ENCODE measurements around the gene ZMYND8. TPM values are rescaled to one million over a fixed set of nuclear protein-coding genes. Genes with fewer than 3 reads are reported as not detected.

The ZMYND8 gene
- polyA plus RNA-seq, 3 donors: 1.4 to 13.8 (median 5.8) TPM

GRCh38 chr20:47298624-47299023 is 57.9 kb downstream of the ZMYND8 start:
- H2AFZ ChIP-seq (ENCODE audit: insufficient read depth, low read depth, low read length, poor library complexity, severe bottlenecking): no peak overlapping the region
- no peak overlapping the region for H3K4me3 ChIP-seq (replicated peaks in 1 of 3; ENCODE audit: low read depth in 2 of 3, low read length in 3 of 3)
- H3K9ac ChIP-seq (ENCODE audit: insufficient read depth, low read length, poor library complexity, severe bottlenecking): no peak overlapping the region
- H3K79me2 ChIP-seq (ENCODE audit: insufficient read depth, low read length): peaks cover 6% of the 10 kb centered on the region
- peaks cover 5% of the 10 kb centered on the region for H3K4me1 Mint-ChIP-seq
- DNase-seq: no peak
- H3K4me3 Mint-ChIP-seq: no peak overlapping the region
- H3K27ac Mint-ChIP-seq: peak overlapping the region in 2 of 7 donors; percentile 6 to 82
- whole genome bisulfite sequencing (ENCODE audit: insufficient coverage): 100% methylated on average over 1 of the region's 8 CpGs
- H3K9me3 ChIP-seq (replicated peaks in 1 of 2; ENCODE audit: control insufficient read depth in 1 of 2, insufficient read depth in 1 of 2, low read length in 2 of 2): no peaks in the 10 kb centered on the region
- TF ChIP-seq, protein P1, sequence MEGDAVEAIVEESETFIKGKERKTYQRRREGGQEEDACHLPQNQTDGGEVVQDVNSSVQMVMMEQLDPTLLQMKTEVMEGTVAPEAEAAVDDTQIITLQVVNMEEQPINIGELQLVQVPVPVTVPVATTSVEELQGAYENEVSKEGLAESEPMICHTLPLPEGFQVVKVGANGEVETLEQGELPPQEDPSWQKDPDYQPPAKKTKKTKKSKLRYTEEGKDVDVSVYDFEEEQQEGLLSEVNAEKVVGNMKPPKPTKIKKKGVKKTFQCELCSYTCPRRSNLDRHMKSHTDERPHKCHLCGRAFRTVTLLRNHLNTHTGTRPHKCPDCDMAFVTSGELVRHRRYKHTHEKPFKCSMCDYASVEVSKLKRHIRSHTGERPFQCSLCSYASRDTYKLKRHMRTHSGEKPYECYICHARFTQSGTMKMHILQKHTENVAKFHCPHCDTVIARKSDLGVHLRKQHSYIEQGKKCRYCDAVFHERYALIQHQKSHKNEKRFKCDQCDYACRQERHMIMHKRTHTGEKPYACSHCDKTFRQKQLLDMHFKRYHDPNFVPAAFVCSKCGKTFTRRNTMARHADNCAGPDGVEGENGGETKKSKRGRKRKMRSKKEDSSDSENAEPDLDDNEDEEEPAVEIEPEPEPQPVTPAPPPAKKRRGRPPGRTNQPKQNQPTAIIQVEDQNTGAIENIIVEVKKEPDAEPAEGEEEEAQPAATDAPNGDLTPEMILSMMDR (IDR thresholded peaks at IDR 0.05): no peak
- H3K36me3 ChIP-seq (replicated peaks in 1 of 2; ENCODE audit: control insufficient read depth in 1 of 2, insufficient read depth in 2 of 2, low read length in 2 of 2): peaks cover 69 to 100% of the 10 kb centered on the region in 2 donors
- H3K27me3 ChIP-seq (ENCODE audit: control insufficient read depth in 2 of 2, insufficient read depth in 2 of 2, low read length in 2 of 2): no peaks in the 10 kb centered on the region
- no peak overlapping the region for H3K27ac ChIP-seq (ENCODE audit: low read depth in 1 of 2, low read length in 2 of 2)
- no peak overlapping the region for H3K4me2 ChIP-seq (replicated peaks; ENCODE audit: extremely low read depth, low read length, poor library complexity, severe bottlenecking)
- H3K9me3 Mint-ChIP-seq: peaks cover 0 to 2% (median 0%) of the 10 kb centered on the region in 7 donors
- peaks cover 0 to 3% (median 0%) of the 10 kb centered on the region in 3 donors for H3K27me3 Mint-ChIP-seq (ENCODE audit: low read depth in 3 of 3)
- H3K4me1 ChIP-seq (ENCODE audit: control insufficient read depth in 1 of 2, insufficient read depth in 2 of 2, low read length in 2 of 2): no peaks in the 10 kb centered on the region
- H3K36me3 Mint-ChIP-seq: peaks cover 79 to 88% of the 10 kb centered on the region in 2 donors
- intact Hi-C loops (cut with micrococcal nuclease): no loop called here
- no peaks in the 10 kb centered on the region for H4K20me1 ChIP-seq (ENCODE audit: insufficient read depth, low read length)

- H3K9me3 ChIP-seq (replicated peaks in 1 of 2; ENCODE audit: control insufficient read depth in 1 of 2, insufficient read depth in 1 of 2, low read length in 2 of 2): no peaks in the 10 kb centered on the region
- H3K9ac ChIP-seq (ENCODE audit: insufficient read depth, low read length, poor library complexity, severe bottlenecking): no peak overlapping the region
- no peak for DNase-seq
- no peaks in the 10 kb centered on the region for H4K20me1 ChIP-seq (ENCODE audit: insufficient read depth, low read length)
- no peak overlapping the region for H3K4me2 ChIP-seq (replicated peaks; ENCODE audit: extremely low read depth, low read length, poor library complexity, severe bottlenecking)
- H3K4me1 ChIP-seq (ENCODE audit: control insufficient read depth in 1 of 2, insufficient read depth in 2 of 2, low read length in 2 of 2): no peaks in the 10 kb centered on the region
- H3K27ac Mint-ChIP-seq: no peak overlapping the region
- H3K27me3 Mint-ChIP-seq (ENCODE audit: low read depth in 3 of 3): peaks cover 0 to 3% (median 0%) of the 10 kb centered on the region in 3 donors
- no peak overlapping the region for H3K4me3 Mint-ChIP-seq
- no peak overlapping the region for H2AFZ ChIP-seq (ENCODE audit: insufficient read depth, low read depth, low read length, poor library complexity, severe bottlenecking)
- no peaks in the 10 kb centered on the region for H3K27me3 ChIP-seq (ENCODE audit: control insufficient read depth in 2 of 2, insufficient read depth in 2 of 2, low read length in 2 of 2)
- peaks cover 5% of the 10 kb centered on the region for H3K4me1 Mint-ChIP-seq
- H3K36me3 ChIP-seq (replicated peaks in 1 of 2; ENCODE audit: control insufficient read depth in 1 of 2, insufficient read depth in 2 of 2, low read length in 2 of 2): peaks cover 67 to 96% of the 10 kb centered on the region in 2 donors
- intact Hi-C loops (cut with micrococcal nuclease): no loop called here
- peaks cover 77 to 85% of the 10 kb centered on the region in 2 donors for H3K36me3 Mint-ChIP-seq
- no peak overlapping the region for H3K27ac ChIP-seq (ENCODE audit: low read depth in 1 of 2, low read length in 2 of 2)
- WGBS (ENCODE audit: insufficient coverage): 100% methylated on average over 4 of the region's 4 CpGs
- peaks cover 0 to 2% (median 0%) of the 10 kb centered on the region in 7 donors for H3K9me3 Mint-ChIP-seq
- peaks cover 2% of the 10 kb centered on the region for H3K79me2 ChIP-seq (ENCODE audit: insufficient read depth, low read length)
- TF ChIP-seq, protein P1 (IDR thresholded peaks at IDR 0.05): no peak
- H3K4me3 ChIP-seq (replicated peaks in 1 of 3; ENCODE audit: low read depth in 2 of 3, low read length in 3 of 3): no peak overlapping the region
Measured at GRCh38 chr20:47297746-47298145, 58.8 kb downstream of the ZMYND8 start.

Data from CD14-positive monocyte (primary cell).